ENCODE results near the gene RAI1.

RAI1 gene

DNA sequence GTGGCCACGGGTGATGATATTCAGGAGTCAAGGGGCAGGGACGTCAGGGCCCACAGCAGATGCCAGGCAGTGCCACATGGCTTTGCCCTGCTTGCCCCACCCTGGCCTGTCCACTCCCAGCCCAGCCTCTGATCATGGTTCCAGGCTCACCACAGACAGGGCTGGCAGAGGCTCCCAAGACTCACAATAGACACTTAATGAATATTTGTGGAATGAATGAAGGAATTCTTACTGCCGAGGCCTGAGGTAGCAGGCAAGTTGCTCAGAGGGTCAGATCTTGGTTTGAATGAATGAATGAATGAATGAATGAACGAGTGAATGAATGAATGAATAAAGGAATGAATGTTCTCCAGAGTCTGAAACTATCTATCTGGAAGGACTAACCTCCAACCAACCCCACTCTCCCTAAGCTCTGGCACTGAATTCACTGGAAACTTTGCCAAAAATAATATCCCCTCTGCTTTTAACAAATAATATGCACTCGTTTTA, 60.9 kb downstream of the RAI1 start:
- no peak overlapping the region for H3K27ac ChIP-seq
- no peak for TF ChIP-seq ZFX (IDR thresholded peaks at IDR 0.05)
- TF ChIP-seq, protein P1, sequence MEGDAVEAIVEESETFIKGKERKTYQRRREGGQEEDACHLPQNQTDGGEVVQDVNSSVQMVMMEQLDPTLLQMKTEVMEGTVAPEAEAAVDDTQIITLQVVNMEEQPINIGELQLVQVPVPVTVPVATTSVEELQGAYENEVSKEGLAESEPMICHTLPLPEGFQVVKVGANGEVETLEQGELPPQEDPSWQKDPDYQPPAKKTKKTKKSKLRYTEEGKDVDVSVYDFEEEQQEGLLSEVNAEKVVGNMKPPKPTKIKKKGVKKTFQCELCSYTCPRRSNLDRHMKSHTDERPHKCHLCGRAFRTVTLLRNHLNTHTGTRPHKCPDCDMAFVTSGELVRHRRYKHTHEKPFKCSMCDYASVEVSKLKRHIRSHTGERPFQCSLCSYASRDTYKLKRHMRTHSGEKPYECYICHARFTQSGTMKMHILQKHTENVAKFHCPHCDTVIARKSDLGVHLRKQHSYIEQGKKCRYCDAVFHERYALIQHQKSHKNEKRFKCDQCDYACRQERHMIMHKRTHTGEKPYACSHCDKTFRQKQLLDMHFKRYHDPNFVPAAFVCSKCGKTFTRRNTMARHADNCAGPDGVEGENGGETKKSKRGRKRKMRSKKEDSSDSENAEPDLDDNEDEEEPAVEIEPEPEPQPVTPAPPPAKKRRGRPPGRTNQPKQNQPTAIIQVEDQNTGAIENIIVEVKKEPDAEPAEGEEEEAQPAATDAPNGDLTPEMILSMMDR (conservative IDR thresholded peaks at IDR 0.05): no peak

DNA sequence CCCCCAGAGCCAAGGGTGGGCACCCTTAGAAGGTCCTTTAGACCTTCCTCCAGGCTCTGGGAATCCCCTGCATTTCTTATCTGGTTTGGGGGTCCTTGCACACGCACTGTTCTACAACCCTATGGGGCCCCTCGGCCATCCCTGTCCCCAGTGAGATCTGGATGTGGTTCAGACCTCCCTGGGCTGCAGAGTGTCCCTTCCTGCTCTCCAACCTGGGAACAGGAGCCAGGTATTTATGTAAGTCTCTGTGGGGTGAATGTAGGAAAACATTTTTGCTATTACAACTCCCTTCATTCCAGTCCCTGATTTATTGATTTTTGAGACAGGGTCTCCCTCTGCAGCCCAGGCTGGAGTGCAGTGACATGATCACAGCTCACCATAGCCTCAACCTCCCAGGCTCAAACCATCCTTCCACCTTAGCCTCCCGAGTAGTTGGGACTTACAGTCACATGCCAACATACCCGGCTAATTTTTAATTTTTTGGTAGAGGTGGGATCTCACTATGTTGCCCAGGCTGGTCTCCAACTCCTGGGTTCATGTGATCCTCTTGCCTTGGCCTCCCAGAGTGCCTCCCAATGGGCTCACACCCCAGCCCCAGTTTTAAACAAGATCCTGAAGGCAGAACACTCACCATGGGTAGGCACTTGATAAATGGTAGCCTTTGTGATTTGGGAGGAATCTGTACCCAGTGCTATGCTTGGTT, 61.6 kb downstream of the RAI1 start:
- TF ChIP-seq, protein P1 (conservative IDR thresholded peaks at IDR 0.05): no peak
- no peak for TF ChIP-seq ZFX (IDR thresholded peaks at IDR 0.05)
- H3K27ac ChIP-seq: no peak overlapping the region

DNA sequence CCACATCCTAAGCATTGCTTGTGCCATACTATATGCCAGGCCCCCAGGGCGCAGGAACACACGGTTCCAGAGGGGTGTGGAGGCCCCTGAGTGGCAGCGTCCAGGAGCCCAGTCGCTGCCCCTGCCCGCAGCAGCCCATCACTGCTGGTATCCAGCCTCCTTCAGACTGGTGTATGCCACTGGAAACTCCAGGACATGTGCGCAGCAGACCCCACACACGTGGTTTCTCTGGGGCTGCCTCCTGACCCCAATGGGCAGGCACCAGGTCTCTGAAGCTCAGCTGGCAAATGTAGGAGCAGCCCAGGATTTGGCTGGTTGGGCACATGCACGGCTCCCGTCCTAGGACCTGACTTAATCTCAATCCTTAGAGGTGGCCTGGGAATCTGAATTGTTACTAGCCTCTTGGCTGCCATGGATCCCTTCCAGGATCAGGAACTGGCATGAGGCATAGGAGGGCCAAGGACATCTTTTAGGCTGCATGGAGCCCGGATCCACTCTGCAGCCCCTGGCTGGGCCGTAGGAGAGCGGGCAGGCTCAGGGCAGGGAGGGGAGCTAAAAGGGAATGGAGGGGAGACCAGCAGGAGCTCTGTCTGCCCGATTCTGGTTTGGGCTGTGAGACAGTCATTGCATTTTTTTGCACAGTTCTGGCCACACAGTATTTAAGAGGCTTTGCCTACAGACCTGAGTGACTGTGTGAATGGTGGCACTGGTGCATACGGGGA, 62.3 kb downstream of the RAI1 start:
- TF ChIP-seq, protein P1 (conservative IDR thresholded peaks at IDR 0.05): no peak
- no peak for TF ChIP-seq ZFX (IDR thresholded peaks at IDR 0.05)
- H3K27ac ChIP-seq: no peak overlapping the region

- TF ChIP-seq, protein P1 (conservative IDR thresholded peaks at IDR 0.05): no peak
- TF ChIP-seq ZFX (IDR thresholded peaks at IDR 0.05): no peak
- H3K27ac ChIP-seq: no peak overlapping the region
Measured at GRCh38 chr17:17744116-17744515, 62.9 kb downstream of the RAI1 start.

- no peak overlapping the region for H3K27ac ChIP-seq
- TF ChIP-seq, protein P1 (conservative IDR thresholded peaks at IDR 0.05): no peak
- no peak for TF ChIP-seq ZFX (IDR thresholded peaks at IDR 0.05)
Measured at GRCh38 chr17:17745476-17746455, 64.5 kb downstream of the RAI1 start.

- TF ChIP-seq ZFX (IDR thresholded peaks at IDR 0.05): no peak
- TF ChIP-seq, protein P1 (conservative IDR thresholded peaks at IDR 0.05): no peak
- H3K27ac ChIP-seq: no peak overlapping the region
Measured at GRCh38 chr17:17748179-17748578, 66.9 kb downstream of the RAI1 start.

Data from C4-2B (cell line).